Measurements from ENCODE around the gene CD40. TPM values are rescaled to one million over a fixed set of nuclear protein-coding genes. Genes with fewer than 3 reads are reported as not detected.
"Not testable (repeated sequence)": the region's sequence is repeated elsewhere in the genome, so short reads cannot be mapped to it uniquely, and the experiment has no call there.

Gene CD40
- total RNA-seq, 1 donor from 2014 or later = 12.7 TPM

DNA sequence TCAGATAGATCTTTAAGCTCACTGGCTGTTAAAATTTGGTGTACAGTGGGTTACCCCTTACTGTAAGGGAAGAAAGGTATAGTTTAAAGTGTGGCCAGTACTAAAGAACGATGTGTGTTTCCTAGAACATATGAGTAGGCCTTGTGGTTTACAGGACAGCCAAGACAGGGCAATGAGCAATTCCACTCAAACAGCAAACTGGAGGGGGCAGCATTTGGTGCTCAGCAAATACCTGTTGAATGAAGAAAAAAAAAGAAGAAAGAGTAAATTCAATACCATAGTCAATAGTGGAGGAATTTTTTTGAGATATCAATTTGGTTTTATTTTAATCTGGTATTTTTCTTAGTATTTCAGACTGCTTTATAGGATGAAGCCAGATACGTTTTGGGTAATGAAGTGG lies 24.6 kb upstream of the CD40 start:
- DNase-seq (ENCODE audit: low read depth, low spot score) = no peak

DNA sequence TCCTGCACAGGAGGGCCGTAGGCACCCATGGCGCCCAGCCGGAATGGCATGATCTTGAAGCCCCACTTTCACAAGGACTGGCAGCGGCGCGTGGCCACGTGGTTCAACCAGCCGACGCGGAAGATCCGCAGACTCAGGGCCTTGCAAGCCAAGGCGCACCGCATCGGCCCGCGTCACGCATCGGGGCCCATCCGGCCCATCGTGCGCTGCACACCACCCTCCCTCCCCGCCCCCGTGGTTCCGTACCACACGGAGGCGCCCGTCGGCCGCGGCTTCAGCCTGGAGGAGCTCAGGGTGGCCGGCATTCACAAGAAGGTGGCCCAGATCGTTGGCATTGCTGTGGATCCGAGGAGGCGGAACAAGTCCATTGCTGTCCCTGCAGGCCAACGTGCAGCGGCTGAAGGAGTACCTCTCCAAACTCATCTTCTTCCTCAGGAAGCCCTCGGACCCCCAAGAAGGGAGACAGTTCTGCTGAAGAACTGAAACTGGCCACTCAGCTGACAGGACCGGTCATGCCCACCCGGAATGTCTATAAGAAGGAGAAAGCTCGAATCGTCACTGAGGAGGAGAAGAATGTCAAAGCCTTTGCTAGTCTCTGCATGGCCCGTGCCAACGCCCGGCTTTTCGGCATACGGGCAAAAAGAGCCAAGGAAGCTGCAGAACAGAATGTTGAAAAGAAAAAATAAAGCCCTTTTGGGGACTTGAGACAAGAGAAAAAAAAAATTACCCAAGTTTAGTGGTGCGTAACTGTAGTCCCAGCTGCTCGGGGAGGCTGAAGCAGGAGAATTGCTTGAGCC lies 18.4 kb upstream of the CD40 start:
- no peak for DNase-seq (ENCODE audit: low read depth, low spot score)

- not testable (repeated sequence) for DNase-seq (ENCODE audit: low read depth, low spot score)
Observed at GRCh38 chr20:46100444-46100843, 17.7 kb upstream of the CD40 start.

DNA sequence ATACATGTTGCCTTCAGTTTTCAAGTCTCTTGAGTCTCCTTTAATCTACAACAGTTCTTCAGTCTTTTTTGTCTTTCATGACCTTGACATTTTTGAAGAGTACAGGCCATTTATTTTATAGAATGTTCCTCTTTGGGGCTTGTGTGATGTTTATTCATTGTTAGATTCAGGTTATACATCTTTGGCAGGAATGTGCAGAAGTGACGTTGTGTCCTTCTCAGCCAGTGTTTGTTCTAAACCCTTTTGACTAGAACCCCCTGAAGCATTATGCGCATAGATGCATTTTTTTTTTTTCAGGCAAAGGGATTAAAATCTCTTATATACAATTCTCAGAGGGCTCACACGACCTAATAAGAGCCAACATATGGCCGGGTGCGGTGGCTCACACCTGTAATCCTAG lies 17.1 kb upstream of the CD40 start:
- DNase-seq (ENCODE audit: low read depth, low spot score) = no peak

DNA sequence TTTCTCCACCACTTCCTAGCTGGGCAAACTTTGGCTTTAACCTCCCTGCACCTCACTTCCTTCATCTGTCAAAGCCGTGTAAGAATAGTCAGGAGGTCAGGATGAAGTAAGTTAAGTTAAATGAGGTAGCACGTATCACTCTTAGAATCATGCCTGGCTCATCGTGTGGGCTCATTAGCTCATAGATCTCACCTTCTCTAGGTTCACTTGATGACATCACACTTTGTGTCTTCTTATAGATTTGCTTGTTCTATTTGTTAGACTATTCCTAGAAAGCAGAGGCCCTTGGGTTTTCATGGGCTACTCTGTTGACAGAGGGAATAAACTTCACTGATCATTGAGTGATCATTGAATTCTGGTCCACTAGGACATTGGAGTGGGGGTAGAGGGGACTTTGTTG lies 16.2 kb upstream of the CD40 start:
- DNase-seq (ENCODE audit: low read depth, low spot score) = no peak

GRCh38 chr20:46102940-46103339 lies 15.2 kb upstream of the CD40 start:
- DNase-seq (ENCODE audit: low read depth, low spot score) = no peak

DNA sequence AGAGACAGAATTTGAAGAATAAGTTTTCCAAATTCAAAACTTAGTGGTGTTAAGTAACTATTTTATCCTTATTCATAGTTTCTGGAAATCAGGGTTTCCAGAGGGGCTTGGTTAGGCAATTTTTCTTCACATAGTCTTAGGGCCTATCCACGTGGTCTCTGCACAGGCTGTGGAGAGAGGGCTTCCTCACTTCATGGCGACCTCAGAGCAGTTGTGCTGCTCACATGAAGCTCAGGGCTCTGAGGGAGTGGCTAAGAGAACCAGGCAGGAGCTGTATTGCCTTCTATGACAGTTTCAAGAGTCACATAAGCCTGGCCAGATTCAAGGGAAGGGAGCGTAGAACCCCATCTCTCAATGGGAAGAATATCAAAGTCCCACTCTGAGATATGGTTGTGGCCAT lies 13.9 kb upstream of the CD40 start:
- DNase-seq (ENCODE audit: low read depth, low spot score) = no peak

GRCh38 chr20:46107061-46107460 lies 11.1 kb upstream of the CD40 start:
- no peak for DNase-seq (ENCODE audit: low read depth, low spot score)

GRCh38 chr20:46108435-46108841 lies 9.7 kb upstream of the CD40 start:
- DNase-seq (ENCODE audit: low read depth, low spot score) = no peak

- no peak for DNase-seq (ENCODE audit: low read depth, low spot score)
Observed at GRCh38 chr20:46108976-46109375, 9.1 kb upstream of the CD40 start.

GRCh38 chr20:46111028-46111835 lies 6.9 kb upstream of the CD40 start:
- DNase-seq (ENCODE audit: low read depth, low spot score) = no peak

GRCh38 chr20:46111836-46112212 lies 6.3 kb upstream of the CD40 start:
- no peak for DNase-seq (ENCODE audit: low read depth, low spot score)

DNA sequence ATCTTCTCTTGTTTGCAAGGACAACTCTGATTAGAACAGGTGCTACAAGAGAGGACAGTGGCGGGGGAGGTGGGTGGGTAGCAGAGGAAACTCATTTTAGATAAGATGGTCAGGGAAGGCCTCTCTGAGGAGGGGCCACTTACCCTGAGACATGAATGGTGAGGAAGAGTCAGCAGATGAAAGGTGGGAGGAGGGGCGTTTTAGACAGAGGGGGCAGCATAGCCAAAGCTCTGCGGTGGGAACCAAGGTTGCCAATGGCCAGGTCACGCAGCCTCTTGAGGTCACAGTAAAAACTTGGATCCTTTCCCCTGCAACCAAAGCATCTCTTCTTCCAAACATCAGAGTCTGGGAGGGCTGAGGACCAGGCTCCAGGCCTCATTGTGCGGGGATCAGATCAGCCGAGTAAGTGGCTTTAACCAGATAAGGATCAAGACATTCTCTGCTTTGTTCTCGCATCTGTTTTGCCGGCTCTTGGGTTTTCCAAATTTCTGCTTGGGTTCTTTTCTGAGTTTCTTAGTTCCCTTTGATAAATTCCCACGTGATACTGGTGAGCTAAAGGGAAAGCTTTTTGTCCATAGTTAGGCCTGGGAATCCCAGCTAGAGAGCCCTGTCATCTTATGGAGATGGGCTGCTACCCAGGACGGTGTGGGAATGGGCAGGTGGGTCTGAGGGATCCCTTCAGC lies 5.5 kb upstream of the CD40 start:
- DNase-seq (ENCODE audit: low read depth, low spot score) = no peak

- no peak for DNase-seq (ENCODE audit: low read depth, low spot score)
Observed at GRCh38 chr20:46113113-46113470, 5.0 kb upstream of the CD40 start.

- no peak for DNase-seq (ENCODE audit: low read depth, low spot score)
Observed at GRCh38 chr20:46114449-46114848, 3.7 kb upstream of the CD40 start.

GRCh38 chr20:46118481-46119020 lies 437 bp downstream of the CD40 start:
- DNase-seq (ENCODE audit: low read depth, low spot score) = no peak

DNA sequence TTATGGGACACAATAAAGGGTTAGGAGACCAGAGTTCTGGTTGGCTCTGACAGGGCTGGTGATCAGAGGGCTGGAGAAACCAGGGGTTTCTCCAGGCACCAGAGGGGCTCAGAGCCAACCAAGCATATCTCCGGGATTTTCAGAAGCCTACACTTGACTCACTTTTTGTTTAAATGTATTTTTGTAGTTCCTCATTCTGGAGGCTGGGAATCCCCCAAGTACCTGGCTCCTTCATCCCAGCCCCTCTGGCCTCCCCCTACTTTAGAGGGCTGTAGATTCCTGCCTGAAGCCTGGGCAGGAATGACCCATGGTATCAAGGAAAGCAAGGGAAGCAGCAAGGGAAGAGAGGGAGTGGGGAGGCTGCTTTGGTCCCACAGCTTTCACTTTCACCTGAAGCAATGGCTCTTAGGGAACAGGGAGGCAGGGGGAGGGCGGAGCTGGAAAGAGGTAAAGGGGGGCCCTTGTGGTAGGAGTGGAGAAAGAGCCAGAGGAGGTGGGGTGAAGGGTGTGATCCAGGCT lies 973 bp downstream of the CD40 start:
- DNase-seq (ENCODE audit: low read depth, low spot score) = no peak

DNA sequence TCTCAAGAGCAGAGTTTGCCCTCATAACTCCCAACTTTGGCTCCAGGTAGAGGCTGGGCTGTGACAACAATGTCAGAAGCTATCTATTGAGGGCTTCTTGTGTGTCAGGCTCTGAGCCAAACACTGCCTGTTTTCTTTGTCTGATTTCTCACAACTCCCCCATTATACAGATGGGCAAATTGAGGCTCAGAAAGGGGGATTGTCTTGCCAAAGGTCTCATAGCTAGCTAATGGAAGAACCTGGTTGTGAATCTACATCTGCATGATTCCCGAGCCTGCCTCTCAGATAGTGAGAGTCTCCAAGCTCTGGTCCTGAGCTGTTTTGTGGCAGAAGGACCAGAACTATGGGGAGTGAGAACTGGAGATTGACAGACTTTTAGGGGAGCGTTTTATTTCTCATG lies 1.4 kb downstream of the CD40 start:
- DNase-seq (ENCODE audit: low read depth, low spot score) = no peak

DNA sequence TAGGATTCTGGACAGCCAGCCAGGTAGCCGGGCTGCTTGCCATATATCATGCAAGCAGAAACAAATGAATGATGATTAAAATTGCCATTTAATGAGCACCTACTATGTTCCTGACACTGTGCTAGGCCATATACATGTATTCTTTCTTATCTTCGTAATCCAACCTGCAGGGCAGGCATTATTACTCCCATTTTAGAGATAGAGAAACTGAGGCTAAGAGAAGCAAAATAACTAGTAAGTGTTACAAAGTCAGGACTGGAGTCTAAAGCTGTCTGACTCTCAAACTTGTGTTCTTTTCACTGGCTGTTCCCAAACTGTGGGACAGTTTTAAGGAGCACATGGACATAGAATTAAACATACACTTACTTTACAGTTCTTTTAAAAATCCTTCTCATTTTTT lies 2.0 kb downstream of the CD40 start:
- DNase-seq (ENCODE audit: low read depth, low spot score) = no peak

DNA sequence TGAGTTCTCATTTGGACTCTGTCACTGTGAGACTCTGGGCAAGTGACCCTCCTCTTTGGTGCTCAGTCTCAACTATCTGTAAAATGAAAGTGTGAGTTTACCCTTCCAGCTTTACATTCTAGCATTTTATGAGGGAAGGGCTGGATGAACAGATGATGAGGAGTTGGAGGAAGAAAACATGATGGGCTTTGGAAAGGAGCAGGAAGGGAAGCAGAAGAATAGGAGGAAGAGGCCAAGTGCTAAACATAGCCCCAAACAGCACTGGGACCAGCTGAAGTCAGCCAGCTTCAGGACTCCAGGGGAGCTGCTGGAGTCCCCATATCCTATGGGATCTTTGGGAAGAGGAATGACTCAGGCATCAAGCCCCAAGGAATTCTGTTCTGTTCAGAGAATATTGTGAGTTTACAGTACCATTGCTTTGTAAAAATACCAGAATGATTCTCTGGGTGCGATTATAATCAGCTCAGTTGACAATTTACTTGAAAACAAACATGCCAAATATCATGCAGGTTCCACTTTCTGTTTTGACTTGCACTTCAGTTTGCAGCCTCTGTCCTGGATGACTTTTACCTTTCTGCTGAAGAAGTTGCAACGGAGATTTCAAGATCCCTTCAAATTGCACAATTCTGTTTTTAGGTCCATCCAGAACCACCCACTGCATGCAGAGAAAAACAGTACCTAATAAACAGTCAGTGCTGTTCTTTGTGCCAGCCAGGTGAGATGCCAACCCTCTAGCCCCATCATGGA lies 3.2 kb downstream of the CD40 start:
- no peak for DNase-seq (ENCODE audit: low read depth, low spot score)

DNA sequence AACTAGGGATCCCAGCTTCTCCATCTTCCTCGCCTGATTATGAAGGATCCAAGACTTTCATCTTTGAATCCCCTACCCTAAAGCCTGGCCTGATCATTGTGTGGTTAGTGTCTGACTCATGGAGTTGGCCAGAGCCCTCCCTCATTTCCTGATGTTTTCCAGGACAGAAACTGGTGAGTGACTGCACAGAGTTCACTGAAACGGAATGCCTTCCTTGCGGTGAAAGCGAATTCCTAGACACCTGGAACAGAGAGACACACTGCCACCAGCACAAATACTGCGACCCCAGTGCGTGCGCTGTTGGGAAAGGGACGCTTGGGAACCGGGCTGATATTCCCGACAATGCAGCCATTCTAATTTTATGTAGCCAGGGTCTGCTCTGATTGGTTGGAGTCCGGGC lies 4.0 kb downstream of the CD40 start:
- DNase-seq (ENCODE audit: low read depth, low spot score) = peak; percentile 39

All from pulmonary artery endothelial cell (primary cell).